GM12865 (cell line): ENCODE measurements around the gene SGCD.

ENCODE experiments used
- DNase-seq: peaks from one replicate; pipeline ENCODE4 v3.0.0; 2010; ENCODE audit warnings: low read depth
- H3K4me3 ChIP-seq: 2 replicates; pipeline ENCODE4 v1.5.1; 2011; ENCODE audit warnings: mild to moderate bottlenecking, low read depth, low read length, control low read depth
- TF ChIP-seq, protein P1 (sequence below): IDR thresholded peaks from 2 replicates; pipeline ENCODE4 v1.5.1; 2011; ENCODE audit warnings: low read length, control low read depth, low read depth, inconsistent platforms; ENCODE audit not compliant: insufficient read depth; ENCODE audit errors: missing control alignments

Gene SGCD

DNA sequence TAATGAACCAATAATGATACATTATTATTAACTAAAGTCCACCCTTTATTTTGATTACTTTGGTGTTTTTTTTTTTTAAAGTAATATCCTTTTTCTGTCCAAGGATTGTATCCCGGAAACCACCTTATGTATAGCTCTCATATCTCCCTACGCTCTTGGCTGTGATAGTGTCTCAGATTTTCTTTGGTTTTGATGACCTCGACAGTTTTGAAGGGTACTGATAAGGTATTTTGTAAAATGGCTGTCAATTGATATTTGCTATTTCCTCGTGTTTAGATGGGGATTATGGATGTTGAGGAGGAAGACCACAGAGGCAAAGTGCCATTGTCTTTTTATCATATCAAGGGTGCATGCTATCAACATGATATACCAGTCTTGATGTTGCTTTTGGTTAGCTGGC lies 259.0 kb downstream of the SGCD start:
- TF ChIP-seq, protein P1, sequence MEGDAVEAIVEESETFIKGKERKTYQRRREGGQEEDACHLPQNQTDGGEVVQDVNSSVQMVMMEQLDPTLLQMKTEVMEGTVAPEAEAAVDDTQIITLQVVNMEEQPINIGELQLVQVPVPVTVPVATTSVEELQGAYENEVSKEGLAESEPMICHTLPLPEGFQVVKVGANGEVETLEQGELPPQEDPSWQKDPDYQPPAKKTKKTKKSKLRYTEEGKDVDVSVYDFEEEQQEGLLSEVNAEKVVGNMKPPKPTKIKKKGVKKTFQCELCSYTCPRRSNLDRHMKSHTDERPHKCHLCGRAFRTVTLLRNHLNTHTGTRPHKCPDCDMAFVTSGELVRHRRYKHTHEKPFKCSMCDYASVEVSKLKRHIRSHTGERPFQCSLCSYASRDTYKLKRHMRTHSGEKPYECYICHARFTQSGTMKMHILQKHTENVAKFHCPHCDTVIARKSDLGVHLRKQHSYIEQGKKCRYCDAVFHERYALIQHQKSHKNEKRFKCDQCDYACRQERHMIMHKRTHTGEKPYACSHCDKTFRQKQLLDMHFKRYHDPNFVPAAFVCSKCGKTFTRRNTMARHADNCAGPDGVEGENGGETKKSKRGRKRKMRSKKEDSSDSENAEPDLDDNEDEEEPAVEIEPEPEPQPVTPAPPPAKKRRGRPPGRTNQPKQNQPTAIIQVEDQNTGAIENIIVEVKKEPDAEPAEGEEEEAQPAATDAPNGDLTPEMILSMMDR = no peak
- DNase-seq = no peak
- no peak overlapping the region for H3K4me3 ChIP-seq

DNA sequence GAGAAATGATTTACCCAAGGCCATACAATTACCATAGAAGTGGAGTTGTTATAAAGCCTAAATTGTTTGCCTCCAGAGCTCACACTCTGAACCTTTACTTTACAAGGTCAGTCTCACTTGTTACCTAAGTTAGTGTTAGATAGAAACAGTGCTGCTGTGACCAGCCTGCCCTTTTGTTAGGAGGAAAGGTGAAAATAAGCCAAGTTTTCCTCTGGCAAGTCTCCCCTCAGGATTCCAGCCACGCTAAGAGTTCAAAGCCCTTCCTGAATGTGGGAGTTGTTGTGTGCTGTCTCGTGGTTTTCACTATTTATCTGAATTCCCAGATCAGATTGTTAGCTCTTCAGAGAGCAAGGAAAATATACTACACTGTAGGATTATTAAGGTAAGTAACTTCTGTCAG lies 260.0 kb downstream of the SGCD start:
- no peak overlapping the region for H3K4me3 ChIP-seq
- TF ChIP-seq, protein P1 = no peak
- DNase-seq = no peak

DNA sequence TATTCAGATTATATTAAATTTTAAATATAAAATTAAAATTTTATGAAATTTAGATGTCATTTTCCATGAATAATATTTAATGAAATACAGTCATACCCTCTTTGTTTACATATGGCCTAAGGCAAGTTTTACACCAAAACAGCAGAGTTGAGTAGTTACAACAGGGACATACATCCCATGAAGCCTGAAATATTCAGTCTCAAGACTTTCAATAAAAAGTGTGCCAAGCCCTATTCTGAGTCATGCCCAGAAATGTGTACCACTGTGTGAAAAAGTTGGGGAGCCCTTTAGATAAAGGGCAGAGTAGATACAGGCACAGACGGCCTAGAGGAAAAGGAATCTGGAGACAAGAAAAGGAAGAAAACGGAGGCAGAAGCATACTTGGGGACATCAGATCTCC lies 261.3 kb downstream of the SGCD start:
- no peak for DNase-seq
- H3K4me3 ChIP-seq = no peak overlapping the region
- TF ChIP-seq, protein P1 = no peak

DNA sequence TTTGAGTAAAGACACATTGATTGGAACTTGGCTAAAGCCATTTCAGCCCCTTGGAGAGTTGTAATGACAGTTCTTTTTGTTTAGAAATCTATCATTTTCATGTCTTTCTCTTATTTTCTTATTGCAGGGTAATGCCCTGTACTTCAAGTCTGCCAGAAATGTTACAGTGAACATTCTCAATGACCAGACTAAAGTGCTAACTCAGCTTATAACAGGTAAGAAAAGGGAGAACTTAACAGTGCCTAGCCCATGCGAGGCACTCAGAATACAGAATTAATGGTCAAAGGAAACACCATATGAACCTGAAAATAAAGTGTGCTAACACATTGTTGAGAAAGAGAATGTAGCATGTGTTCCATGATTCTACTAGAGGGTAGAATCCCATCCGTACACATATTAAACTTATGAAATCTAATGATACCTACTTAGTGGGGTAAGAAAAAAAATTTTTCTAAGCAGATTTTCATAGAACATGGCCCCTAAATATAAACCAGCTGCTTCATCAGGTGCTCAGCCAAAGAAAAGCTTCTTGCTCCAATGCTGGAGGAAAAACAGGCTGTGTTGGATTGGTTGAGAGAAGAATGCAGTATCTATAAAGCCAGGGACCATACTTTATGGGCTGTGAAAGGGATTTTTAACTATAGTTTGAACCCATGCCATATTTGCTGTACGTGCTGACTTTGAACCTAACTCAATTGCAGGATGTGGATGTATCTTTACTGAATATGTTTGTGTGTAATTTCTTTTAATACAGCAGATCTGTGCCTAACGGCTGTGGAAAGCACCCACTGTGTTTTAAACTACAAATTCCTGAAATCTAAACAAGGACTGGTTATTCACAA lies 262.4 kb downstream of the SGCD start:
- H3K4me3 ChIP-seq = no peak overlapping the region
- TF ChIP-seq, protein P1 = no peak
- DNase-seq = no peak

DNA sequence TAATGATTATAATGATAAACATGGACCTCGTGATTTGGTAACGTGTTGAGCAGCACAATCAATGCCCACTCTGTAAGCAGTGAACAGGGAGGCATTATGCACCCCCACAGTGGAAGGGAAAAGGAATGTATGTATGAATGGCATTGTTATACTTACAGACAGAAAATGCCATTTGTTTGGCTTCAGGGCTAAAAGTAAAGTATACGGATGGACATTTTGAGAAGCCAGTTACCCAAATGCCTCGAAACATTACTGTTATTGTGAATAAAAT lies 262.9 kb downstream of the SGCD start:
- TF ChIP-seq, protein P1 = no peak
- H3K4me3 ChIP-seq = no peak overlapping the region
- DNase-seq = no peak

DNA sequence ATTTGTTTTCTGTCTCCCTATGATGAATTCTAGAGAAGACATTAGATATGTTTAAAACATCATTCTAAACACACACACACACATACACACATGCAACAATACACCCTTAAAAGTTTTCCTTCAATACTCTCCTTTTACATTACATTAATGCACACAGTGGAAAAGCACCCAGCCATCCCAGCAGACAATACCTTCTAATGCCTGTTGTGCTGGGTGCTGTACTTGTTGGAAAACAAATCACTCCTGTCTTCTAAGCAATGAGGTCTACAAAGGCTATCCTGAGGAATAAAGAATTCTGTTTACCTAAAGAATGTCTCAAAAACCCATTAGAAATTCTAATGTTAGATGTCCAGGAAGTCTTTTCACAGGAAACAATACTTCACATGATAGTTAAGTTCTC lies 264.0 kb downstream of the SGCD start:
- TF ChIP-seq, protein P1 = no peak
- no peak for DNase-seq

DNA sequence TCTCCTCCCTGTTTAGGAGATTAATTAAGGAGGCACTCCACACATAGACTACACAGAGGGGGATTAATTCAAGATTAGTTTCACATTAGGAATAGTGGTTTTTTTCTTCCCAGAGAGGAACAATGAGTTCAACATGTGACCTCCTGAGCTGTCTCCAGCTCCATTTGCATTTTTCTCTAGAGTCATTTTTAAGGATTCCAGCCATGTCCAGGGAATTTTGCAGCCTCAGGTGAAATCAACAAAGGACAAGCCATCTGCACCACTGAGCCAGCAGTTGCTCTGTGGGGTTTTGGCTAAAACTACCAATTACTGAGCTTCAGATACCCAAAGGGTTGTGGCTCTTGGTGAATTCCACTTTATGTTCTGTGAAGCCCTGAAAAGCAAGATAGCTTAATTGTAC lies 264.7 kb downstream of the SGCD start:
- TF ChIP-seq, protein P1 = no peak
- no peak overlapping the region for H3K4me3 ChIP-seq
- DNase-seq = no peak

More for the DNA sequence above, 264.0 kb downstream of the SGCD start:
- no peak overlapping the region for H3K4me3 ChIP-seq
